ENCODE data around the gene EPG5. TPM values are rescaled to one million over a fixed set of nuclear protein-coding genes. Genes with fewer than 3 reads are reported as not detected.
A peak's percentile ranks its signal among the peaks of the same experiment; 100 is the strongest.
"Not testable (repeated sequence)": the region's sequence is repeated elsewhere in the genome, so short reads cannot be mapped to it uniquely, and the experiment has no call there.

The EPG5 gene
- polyA plus RNA-seq, 4 donors: 18.1 to 24.2 (median 19.8) TPM

DNA sequence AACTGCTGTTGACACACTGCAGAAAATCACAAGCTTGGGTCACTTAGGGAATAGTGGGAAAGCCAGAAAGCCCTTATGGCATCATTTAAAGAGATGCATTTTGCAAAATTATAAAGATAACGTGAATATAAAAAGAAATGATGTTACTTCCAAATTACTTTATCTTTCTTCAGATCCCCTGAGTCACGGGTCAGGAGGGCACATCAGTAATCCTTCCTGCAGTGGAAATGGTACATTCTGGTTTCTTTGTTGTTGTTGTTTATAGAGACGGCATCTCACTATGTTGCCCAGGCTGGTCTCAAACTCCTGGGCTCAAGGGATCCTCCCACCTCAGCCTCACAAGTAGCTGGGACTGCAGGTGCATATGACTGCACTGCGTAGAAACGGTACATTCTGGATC, 9.8 kb upstream of the EPG5 start:
- no peak for DNase-seq (ENCODE audit: low read depth in 4 of 4, low spot score in 3 of 4)

DNA sequence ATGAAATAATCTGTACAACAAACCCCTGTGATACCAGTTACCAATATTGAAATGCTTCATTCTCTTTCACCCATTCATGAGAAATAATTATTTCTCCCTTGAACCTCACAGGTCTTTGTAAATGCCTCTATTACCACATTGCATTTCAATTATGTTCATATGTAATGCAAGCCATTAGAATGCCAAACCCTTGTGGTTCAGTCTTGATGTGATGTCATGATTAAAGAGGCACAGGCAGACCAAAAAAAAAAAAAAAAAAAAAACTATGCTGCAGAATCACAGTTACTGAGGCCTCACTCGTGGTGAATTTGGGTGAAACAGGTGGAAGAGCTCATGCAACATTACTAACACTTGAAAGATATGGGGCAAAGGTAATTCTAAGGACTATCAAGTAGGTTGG, 9.4 kb upstream of the EPG5 start:
- no peak for DNase-seq (ENCODE audit: low read depth in 4 of 4, low spot score in 3 of 4)

DNA sequence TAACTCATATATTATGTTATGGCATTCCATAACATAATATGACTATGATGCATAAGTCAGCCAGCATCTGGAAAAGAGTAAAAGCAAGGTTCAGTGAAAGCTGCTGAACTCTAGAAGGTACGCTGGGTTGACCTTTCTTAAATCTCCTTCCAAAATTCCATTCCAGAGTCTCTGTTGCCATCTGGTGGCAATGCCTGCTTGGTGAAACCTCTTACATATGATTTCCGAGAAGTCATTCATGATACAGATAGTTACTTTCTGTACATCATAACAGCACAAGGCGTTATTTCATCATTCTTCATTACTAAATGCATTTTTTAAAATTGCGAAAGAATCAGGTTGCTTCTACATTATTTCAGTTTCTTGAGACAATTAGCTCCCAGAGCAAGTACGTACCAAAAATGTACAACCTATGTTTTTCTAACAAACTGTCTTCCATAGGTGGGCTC, 7.0 kb upstream of the EPG5 start:
- peak in 3 of 4 donors; percentile 26 to 46 (median 33) for DNase-seq (ENCODE audit: low read depth in 4 of 4, low spot score in 3 of 4)

DNA sequence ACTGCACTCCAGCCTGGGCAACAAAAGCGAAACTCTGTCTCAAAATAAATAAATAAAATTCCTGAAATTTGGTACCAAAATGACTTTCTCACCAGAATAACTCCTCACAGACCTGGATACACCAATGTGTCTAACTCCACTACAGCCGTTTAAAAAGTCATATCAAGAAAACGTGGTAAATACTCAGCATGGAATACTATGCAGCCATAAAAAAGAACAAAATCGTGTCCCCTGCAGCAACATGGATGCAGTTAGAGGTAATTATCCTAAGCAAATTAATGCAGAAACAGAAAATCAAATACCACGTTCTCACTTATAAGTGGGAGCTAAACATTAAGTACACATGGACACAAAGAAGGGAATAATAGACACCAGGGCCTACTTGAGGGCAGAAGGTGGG, 2.2 kb downstream of the EPG5 start:
- DNase-seq (ENCODE audit: low read depth in 4 of 4, low spot score in 3 of 4): not testable (repeated sequence)

DNA sequence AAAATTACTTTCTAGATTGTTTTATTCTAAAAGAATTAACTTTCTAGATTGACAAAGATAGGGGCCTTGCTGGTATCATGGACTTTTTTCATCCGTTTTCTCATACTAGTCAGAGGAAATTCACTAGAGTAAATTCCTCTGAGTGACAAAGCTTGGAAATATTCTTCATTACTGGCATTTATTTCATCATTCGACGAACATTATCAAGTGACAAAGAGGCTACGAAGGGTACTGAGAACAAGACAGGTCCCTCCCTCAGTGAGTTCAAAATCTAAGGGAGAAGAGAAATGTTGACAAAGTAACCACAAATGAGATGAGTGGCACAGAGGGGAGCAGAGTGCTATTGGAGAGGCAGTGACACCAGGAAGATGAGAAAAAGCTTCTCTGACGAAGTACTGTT, 4.3 kb downstream of the EPG5 start:
- DNase-seq (ENCODE audit: low read depth in 4 of 4, low spot score in 3 of 4): no peak

DNA sequence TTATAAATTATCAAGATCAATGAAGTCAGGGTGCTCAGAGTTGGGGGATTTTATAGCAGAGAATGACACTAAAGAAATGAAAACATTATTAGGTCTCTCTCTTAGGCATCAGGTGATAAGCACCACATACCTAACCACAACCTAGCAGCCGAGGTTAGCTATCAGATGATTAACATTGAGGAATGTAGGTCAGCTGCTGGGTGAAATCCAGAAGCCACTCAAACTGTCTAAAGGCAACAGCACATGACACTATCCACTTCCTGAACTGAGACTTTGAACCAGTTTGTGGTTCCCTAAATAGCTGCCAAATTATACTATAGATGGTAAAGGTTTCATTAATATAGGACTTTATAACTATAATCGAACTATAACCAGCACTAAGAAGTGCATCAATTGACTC, 4.7 kb downstream of the EPG5 start:
- DNase-seq (ENCODE audit: low read depth in 4 of 4, low spot score in 3 of 4): no peak

DNA sequence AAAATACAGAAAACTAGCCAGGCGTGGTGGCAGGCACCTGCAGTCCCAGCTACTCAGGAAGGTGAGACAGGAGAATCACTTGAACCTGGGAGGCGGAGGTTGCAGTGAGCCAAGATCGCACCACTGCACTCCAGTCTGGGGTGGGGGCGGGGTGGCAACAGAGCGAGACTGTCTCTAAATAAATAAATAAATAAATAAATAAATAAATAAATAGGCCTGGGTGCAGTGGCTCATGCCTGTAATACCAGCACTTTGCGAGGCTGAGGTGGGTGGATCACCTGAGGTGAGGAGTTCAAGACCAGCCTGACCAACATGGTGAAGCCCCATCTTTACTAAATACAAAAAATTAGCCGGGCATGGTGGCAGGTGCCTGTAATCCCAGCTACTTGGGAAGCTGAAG, 7.6 kb downstream of the EPG5 start:
- DNase-seq (ENCODE audit: low read depth in 4 of 4, low spot score in 3 of 4): not testable (repeated sequence)

DNA sequence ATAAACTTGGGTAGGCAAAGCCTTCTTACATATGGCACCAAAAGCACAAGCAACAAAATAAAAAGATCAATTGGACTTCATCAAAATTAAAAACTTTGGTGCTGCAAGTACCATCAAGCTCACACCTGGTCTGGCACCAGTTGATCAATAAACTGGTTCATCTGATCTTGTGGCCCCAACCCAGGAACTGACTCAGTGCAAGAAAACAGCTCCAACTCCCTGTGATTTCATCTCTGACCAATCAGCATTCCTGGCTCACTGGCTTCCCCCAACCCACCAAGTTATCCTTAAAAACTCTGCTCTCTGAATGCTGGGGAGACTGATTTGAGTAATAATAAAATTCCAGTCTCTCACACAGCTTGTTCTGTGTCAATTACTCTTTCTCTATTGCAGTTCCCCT, 8.4 kb downstream of the EPG5 start:
- DNase-seq (ENCODE audit: low read depth in 4 of 4, low spot score in 3 of 4): no peak

DNA sequence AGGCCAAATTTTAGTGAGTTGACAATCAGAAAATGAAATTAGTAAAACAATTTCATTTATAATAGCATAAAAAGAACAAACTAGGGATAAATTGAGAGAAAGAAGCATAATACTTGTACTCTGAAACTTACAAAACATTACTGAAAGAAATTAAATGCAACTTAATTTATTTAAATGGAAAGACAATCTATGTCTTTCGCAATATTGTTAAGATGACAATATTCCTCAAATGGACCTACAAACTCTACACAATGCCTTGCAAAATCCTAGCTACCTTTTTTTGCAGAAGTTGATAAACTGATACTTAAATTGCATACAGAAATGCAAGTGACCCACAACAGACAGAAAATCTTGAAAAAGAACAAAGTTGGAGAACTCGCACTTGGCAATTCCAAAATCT, 9.1 kb downstream of the EPG5 start:
- DNase-seq (ENCODE audit: low read depth in 4 of 4, low spot score in 3 of 4): no peak

DNA sequence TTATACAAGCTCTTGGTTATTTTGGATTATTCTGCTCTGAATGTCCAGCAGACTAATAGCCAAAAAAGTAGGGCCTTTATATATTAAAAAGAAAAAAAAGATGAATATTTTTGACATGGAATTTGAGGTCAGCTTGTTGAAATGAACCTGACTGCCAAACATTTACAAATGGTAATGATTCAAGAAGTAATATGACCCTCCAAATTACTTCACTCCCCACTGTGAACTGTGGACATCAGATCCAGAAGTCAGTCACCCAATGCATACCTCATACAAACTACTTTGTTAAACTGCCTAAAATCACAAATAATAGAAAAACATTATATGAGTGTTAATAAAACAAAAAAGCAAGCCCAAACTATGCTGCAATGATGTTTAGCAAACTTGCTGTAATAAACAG, 10.0 kb downstream of the EPG5 start:
- DNase-seq (ENCODE audit: low read depth in 4 of 4, low spot score in 3 of 4): no peak

DNA sequence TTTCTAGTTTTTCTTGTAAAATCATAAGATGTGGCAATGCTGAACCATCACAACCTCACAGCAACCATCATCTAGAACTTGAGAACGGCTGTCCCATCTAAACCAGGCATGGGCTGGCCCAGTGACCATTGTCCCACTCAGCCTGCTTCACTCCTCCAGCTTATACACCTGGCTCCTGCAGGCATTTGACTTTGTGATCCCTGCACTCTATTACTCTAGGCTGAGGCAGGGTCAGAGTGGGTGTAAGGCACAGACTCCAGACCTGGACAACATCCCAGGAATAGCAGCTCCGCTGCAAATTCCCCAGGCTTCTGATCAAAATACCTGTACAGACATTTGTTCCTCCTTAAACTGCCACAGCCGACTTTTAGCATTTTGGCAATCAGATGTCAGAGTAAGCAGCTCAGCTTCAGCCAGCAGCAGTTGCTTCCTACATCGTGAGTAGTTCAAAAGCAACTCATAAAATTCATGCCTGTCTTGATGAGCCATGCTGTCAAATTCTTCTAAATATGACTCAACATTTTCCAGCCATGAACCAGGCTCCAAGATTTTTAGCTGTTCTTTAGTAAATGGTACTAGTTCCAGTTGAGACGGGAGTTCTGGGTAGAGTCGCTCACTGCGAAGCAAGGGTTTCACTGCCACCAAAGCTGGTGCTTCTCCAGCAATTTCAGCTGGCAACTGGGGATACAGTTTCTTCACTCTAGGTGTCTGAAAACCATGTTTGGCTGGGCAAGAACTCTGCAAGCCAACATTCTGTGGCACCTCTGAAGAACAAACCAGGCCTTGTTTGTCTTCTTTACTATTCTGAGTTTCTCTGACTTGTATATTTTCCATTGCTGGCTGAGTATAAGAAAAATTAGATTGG, 12.8 kb downstream of the EPG5 start:
- DNase-seq (ENCODE audit: low read depth in 4 of 4, low spot score in 3 of 4): no peak

DNA sequence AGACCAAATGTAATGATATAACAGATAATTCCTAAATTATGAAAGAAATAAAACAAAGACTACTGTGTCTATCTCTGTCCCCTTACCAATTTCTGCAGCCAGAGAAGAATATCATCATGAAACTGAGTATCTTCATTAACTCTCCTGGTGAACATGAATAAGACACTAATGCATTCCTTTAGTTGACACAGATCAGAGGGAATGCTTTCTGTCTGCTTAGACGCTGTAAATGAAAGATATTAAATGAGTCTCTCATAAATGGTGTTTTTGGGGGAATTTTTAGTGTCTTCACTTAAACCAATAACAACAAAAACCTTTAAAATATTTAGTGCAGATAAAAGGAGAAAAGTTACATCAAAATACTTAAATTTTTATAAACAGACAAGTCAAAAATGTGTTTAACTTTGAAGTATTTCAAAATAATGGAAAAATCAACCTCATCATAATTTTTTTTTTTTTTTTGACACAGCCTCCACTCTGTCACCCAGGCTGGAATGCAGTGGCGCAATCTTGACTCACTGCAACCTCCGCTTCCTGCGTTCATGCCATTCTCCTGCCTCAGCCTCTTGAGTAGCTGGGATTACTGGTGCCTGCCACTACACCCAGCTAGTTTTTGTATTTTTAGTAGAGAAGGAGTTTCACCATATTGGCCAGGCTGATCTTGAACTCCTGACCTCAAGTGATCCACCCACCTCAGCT, 16.0 kb downstream of the EPG5 start:
- DNase-seq (ENCODE audit: low read depth in 4 of 4, low spot score in 3 of 4): no peak

DNA sequence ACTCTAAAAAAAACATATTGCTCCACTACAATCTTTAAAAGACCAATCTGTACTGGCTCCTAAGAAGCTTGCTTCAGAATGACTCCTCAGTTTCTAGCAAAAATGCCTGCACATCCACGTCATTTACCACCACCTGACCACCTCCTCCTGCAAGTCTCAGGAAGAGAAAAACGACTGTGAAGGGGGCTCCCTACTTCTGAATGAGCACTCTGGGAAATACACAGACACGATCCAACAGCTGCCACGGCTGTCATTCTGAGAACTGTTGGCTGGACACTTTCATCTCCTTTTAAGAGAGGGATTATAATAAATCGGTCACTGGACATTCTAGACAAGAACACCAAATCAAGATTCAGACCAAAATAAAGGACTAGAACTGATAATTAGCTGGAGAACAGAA, 21.5 kb downstream of the EPG5 start:
- DNase-seq (ENCODE audit: low read depth in 4 of 4, low spot score in 3 of 4): no peak

DNA sequence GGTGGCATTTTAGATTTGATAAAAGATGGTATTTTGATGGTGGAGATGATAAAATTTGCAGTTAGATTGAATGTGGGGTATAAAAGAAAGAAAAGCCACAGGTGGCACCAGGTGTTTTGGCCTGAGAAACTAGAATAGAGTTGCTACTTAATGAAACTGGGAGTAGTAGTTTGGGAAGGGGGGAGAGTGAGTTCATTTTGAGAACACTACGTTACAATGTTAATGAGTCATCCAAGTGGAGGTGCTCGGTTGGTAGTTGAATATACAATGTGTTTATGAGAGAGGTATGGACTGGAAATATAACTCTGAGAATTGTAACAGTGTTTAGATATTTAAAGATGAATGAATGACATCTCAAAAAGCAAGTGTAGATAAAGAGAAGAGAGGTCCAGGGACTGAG, 26.4 kb downstream of the EPG5 start:
- no peak for DNase-seq (ENCODE audit: low read depth in 4 of 4, low spot score in 3 of 4)

DNA sequence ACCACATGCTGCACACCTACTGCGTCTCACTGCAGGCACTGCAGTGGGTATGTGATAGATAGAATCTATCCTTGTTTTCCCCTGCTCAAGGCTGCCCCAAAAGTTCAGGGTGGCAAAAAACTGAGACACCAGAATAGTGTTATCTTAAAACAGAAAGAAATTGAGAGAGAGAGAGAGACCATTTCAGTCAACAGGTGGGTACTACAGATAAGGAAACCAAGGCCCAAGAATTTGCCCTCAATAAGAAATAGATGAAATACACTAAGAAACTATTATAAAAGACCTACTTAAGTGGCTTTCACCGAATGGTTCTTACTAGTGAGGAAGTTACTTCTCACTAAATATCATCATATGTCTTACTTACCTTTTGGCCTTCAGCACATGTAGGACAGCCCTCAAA, 27.9 kb downstream of the EPG5 start:
- no peak for DNase-seq (ENCODE audit: low read depth in 4 of 4, low spot score in 3 of 4)

DNA sequence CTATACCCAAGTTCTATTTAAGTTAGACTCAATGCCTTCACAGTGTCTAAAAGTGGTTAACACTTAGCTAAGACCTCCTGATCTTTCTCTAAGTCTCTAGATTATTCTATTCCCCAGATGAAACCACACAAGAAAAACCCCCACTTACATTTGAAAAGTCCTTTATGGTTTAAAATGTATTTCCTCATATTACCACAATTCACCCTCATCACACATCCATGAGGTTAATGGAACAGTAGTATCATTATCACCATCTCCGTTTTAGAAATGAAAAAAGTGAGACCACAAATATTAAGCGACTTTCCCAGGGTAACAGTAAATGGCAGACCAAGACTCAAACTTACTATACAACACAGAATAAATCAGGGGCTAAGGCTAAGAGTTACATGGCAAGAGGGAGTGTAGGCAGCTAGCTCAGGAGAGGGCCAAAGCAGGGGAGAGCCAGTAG, 28.6 kb downstream of the EPG5 start:
- no peak for DNase-seq (ENCODE audit: low read depth in 4 of 4, low spot score in 3 of 4)

DNA sequence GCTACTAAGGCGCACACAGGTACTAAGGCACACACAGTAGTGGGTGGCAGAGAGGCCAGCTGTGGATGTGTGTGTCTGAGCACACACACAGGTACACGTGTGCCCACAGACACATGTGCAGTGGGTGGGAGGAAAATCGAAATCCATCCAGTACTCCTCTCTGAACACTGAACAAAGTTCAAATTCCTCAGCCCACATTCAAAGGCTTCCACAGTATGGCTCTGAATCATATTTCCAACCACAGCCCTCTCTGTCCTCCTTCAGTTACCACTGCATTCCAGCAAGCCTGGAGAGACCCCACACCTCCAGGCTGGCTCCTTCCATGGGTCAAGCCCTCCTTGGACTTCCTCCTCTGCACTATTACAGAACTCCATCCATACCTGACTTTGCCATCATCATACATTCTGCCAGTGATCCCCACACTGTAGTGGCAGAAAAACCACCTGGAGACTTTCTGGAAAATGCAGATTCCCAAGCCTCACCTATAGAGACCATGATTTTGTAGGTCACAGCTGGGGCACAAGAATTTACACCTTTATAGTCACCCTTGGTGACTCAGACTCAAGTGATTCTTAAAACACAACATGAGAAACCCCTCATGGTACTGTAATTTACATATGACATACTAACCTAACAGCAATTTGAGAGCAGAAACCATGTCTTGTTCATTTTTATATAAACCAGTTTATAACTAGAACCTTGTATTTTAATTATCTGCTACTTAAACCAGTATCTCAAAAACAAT, 31.4 kb downstream of the EPG5 start:
- DNase-seq (ENCODE audit: low read depth in 4 of 4, low spot score in 3 of 4): no peak

DNA sequence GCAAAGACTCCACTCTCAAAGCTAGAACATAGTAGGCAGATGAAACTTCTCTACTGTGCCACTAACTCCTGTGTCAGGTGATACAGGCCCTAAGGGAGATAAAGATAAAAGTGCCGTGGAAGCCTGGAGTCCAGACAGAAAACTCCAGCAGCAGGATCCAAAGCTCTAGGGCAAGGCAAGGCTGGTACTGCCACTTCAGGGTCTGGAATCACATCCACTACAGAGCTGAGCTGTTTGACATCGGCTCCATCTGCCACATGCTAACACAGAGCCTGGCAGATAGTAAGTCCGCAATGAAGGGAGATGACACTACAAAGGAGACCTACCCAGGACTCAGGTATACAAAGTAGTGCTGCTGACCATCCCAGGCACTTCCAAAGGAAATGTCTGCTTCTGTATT, 34.4 kb downstream of the EPG5 start:
- no peak for DNase-seq (ENCODE audit: low read depth in 4 of 4, low spot score in 3 of 4)

DNA sequence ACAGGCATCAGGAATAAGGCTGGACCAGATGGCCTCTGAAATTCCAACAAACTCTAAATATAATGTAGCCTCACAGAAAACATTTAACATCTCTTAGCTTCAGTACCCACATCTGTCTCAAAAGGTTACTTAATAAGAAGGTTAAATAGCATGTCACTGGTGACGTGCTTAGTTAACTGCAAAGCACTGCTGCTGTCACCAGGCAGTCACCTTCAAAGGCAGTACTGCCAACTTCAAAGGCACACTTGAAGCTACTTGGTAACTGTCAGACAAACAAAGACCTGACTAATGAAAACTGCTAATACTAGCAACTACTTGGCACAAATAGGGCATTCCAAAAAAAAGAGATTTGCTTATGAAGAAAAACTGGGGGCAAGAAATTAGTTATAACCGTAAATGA, 36.2 kb downstream of the EPG5 start:
- no peak for DNase-seq (ENCODE audit: low read depth in 4 of 4, low spot score in 3 of 4)

DNA sequence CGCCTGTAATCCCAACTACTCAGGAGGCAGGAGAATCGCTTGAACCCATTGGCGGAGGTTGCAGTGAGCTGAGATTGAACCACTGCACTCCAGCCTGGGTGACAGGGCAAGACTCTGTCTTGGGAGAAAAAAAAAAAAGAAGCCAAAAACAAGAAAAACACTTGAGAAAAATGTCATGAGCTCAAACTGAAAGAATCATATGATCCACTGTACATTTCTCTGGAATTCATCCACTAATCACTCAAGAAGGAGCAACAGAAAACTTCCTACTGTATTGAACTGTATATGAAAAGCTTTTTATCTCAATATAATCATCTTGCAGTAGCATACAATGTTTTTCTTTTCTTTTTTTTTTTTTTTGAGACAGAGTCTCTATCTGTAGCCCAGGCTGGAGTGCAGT, 40.4 kb downstream of the EPG5 start:
- DNase-seq (ENCODE audit: low read depth in 4 of 4, low spot score in 3 of 4): no peak

DNA sequence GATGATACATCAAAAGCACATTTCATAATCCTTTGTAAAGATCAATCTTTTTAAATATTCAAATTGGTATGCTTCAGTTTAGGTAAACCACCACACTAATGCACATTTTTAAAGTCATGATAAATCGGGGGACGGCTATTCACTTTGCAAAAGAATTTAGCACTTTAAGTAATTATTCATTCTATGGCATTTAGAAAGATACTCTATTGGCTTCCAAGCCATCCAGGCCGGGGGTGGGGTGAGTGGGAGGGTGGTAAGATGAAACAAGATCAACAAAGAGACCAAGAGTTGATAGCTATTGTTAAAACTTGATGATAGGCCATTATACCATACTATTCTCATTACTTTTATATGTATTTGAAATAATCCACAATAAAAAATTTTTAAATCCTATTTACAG, 41.0 kb downstream of the EPG5 start:
- DNase-seq (ENCODE audit: low read depth in 4 of 4, low spot score in 3 of 4): no peak
